T-helper 9 cell (primary cell): ENCODE results near the gene DHRS7B.
"Not testable (repeated sequence)": the region's sequence is repeated elsewhere in the genome, so short reads cannot be mapped to it uniquely, and the experiment has no call there.

Experiments
- DNase-seq: peaks from one replicate; pipeline ENCODE4 v3.0.0-alpha.2; 2020
- total RNA-seq, 2 donors: gene quantifications; one replicate each; lab custom pipeline; 2026; lab: John Stamatoyannopoulos, UW

DHRS7B gene
- 5.2 to 6.3 reads per million in 2 donors for total RNA-seq

DNA sequence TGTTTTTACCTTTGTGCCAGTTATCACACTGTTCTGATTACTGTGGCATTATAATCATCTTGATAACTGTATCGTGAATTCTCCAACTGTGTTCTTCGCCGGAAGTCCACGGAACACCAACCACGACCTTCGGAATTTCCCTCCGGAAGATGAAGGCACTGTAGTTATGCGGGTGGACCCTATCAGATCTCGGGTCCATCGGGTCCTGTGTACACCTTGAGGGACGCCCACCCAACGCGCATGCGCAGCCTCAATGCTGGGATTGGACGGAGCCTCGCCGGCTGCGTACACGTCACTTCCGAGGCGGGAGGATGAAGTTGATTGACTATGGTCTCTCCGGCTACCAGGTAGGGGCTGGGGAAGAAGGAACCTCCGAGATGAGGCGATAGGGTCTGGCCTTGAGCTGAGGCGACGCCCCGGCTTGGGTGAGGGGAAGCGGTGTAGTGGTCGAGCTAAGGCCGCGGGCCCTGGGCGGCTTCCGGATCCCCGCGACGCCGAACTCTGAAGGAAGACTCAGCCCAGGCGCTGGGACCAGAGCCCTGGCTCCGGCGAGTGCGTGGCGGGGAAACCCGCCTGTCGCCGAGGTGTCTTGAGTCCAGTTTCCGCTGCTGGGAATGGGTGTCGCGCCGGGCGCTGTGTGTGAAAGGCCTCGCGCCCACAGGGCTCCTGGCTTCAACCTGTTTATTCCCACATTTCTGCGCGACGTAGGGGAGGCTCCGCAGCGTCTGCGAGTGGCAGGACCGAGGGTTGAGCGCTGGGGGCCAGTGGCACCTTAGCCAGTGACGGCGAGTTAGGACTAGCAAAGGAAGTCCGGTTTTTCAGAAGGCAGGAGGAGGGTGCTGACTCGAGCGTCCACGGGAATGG is at the start of gene DHRS7B:
Gene DHRS7B (plus strand): TSS at position 320 of the 864 bp plus-strand sequence. CDS start 8 bp downstream, at position 328.
- peak; percentile 96 for DNase-seq

DNA sequence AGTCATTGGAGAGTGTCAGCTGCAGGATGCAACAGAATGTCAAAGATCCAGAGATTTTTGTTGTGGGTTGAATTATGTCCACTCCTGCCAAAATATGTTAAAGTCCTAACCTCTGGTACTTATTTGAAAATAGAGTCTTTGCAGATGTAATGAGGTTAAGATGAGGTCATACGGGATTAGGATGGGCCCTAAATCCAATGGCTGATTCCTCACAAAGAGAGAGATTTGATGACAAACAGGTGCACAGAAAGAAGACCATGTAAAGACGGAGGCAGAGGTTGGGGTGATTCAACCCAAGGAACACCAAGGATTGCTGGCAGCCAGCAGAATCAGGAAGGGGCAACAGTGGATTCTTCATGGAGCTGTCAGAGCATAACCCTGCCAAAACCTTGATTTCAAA is 49.5 kb upstream of the DHRS7B start:
- no peak for DNase-seq

- no peak for DNase-seq
Observed at GRCh38 chr17:21078016-21078780, 48.6 kb upstream of the DHRS7B start.

DNA sequence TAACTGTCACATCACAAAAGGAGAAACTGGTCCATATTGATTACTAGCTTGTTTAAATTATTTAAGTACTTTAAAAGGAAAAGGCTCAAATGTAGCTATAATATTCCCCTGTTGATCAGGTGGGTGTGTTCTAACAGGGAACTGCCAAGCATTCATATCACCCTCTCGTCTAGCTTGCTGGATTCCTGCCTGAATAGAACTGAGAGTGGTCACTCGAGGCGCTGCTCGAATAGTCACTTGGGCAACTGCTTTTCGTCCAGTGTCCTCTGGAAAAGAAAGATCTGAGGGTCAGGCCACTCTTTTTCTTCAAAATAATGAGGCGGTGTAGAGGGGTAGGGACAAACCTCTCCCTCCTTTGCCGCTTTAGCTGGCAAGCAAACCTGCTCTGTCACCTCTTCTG is 47.6 kb upstream of the DHRS7B start:
- no peak for DNase-seq

DNA sequence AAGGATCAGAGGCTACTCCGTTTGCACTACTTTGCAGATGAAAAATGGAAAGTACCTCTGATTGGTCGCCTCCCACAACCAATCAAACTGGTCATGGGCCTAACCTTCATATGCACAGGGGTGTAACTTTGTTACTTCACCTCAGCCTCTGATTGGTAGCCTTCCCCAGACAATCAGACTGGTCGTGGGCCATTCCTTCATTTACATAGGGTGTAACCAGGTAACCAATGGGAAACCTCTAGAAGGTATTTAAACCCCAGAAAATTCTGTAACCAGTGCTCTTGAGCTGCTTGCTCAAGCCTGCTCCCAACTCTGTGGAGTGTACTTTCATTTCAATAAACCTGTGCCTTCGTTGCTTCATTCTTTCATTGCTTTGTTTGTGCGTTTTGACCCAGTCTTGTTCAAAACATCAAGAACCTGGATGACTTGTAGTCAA is 44.7 kb upstream of the DHRS7B start:
- DNase-seq: no peak

GRCh38 chr17:21085280-21085679 is 41.5 kb upstream of the DHRS7B start:
- DNase-seq: not testable (repeated sequence)

DNA sequence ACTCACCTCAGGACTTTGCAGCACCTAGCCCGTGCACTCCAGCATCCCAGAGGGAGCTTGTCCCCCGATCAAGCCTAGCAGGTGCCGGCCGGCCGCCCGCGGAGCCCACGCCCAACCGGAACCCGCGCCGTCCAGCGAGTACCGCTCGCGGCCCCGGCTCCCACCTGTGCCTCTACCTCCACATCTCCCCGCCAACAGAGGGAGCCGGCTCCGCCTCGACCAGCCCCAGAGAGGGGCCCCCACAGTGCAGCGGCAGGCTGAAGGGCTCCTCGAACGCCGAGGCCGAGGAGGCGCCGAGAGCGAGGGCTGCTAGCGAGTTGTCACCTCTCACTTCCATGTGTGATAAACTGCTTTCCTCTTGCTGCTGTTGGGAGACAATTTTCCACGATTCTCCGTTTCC is 41.1 kb upstream of the DHRS7B start:
- DNase-seq: no peak

GRCh38 chr17:21089145-21089544 is 37.6 kb upstream of the DHRS7B start:
- DNase-seq: no peak

DNA sequence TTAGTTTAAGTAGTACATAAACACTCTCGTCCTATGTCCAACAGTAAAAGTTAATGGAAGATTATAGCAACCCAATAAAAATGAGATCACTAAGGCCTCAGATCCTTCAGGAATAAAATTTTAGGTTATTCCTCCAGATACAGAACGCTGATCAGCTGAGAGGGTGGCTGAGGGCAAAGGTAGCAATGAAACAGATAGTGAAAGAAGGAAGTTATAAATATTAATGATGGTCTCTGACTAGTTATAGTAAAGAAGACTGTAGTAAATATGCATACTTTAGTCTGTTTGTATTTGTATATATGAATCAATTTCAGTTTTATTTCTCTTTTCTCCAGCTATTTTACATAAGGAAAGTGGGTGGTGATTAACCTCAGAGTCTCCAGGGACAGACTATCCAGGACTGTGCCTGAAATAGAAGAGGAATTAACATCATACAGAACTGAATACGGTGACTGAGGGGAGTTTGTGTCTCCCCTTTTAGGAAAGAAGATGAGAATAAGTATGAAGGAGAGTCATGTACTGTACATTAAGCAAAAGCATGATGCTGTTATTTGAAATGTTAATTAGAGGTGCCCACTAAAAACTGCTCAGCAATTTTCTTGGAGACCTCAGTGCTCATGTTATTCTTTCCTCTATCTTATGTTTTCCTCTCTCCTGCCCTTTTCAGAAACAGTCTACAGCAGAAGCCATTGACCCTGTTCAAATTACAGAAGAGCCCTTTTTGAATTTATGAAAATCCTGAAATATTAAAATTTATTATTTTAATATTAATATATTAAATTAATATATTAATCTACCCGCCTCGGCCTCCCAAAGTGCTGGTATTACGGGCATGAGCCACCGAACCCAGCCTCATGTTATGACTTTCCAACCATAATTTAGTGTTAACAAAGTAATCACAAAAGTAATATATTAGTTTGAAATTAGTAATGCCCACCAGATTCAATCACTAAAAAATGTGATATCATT is 36.5 kb upstream of the DHRS7B start:
- DNase-seq: no peak

- DNase-seq: no peak
Observed at GRCh38 chr17:21090902-21091618, 35.7 kb upstream of the DHRS7B start.

- no peak for DNase-seq
Observed at GRCh38 chr17:21094298-21094704, 32.5 kb upstream of the DHRS7B start.

DNA sequence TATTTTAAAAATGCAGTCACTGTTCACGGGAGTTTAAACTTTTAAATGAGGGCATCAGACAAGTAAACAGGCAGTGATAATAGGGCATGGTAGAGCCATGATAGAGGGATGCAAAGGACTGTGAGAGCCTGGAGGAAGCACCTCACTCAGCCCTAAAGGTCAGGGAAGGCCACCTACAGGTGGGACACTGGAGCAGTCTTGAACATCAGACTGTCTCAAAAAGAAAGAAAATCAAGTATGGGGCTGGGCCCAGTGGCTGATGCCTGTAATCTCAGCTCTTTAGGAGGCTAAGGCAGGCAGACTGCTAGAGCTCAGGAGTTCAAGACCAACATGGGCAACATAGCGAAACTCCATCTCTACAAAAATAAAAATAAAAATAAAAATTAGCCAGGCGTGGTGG is 31.0 kb upstream of the DHRS7B start:
- no peak for DNase-seq

DNA sequence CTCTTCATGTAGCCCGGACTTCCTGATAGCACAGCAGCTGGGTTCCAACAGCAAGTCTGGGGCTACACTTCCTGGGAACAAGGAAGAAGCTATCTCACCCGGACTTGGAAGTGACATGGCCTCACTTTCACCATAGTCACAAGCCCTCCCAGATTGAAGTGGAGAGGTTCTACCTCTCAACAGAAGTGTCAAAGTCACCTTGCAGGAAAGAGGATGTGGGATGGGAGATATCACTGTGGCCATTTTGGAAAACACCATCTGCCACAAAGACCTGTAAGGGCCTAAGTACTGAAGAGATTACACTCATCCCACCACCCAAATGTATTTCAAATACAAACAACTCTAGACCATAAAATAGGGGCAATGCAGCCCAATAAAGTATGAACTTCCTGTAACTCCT is 29.9 kb upstream of the DHRS7B start:
- no peak for DNase-seq

- peak; percentile 42 for DNase-seq
Observed at GRCh38 chr17:21098934-21099689, 27.7 kb upstream of the DHRS7B start.

- no peak for DNase-seq
Observed at GRCh38 chr17:21100636-21101035, 26.1 kb upstream of the DHRS7B start.

DNA sequence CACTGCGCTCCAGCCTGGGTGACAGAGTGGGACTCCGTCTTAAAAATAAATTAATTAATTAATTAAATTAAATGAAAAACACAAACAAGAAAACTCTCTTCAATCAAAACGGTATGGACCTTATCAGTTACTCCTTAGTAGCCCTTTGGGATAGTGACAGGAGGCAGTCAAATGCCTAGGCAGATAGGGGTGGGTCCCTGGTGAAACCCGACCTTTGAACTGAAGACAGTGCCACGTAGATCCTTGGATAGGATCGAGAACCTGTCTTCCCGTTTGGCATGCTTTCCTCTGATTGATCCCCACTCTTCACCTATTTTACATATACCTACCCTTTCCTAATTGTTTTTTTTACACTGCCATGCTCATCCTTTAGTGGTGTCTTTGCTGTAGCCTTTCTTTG is 22.2 kb upstream of the DHRS7B start:
- no peak for DNase-seq

- DNase-seq: no peak
Observed at GRCh38 chr17:21105064-21105894, 21.5 kb upstream of the DHRS7B start.

DNA sequence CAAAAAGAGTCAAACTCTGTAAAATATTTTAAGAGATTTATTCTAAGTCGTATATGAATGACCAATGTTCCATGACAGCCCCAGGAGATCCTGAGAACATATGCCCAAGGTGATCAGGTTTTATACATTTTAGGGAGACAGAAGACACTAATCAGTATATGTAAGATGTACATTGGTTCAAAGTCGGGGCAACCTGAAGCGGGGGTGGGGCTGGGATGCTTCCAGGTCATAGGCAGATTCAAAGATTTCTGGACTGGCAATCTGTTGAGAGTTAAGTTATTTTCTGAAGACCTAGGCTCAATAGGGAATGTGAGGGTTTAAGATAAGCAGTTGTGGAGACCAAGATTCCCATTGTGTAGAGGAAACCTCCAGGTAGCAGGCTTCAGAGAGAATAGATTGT is 20.4 kb upstream of the DHRS7B start:
- DNase-seq: no peak

DNA sequence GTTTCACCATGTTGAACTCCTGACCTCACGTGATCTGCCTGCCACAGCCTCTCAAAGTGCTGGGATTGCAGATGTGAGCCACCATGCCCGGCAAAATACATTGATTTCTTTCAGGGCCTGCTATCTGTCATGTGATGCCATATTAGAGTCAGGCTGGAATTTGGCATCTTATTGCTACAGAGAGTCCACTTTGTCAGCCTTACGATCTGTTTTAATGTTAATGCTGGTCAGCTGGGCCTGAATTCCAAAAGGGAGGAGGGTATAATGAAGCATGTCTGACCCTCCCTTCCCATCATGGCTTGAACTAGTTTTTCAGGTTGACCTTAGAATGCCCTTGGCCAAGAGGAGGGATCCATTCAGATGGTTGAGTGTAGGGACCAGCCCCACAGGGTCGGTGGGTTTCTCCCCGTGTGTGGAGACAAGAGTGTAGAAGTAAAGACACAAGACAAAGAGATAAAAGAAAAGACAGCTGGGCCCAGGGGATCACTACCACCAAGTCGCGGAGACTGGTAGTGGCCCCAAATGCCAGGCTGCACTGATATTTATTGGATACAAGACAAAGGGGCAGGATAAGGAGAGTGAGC is 19.6 kb upstream of the DHRS7B start:
- DNase-seq: not testable (repeated sequence)

DNA sequence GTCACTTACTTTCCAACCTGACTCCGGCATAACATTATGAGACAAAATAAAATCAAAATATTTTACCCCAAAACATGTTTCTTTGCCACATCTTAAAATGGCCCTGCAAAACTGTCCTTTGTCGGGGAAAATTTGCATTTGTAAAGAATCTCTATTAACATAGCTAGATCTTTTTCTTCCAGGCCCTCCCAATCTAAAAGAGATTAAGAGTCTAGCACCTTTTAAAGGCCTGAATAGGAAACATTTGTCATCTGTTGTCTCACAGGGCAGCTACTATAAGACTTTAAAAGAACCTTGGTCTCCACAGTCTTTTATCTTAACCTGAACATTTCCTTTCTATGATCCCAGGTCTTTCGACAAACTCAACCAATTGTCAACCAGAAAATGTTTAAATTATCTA is 18.1 kb upstream of the DHRS7B start:
- DNase-seq: no peak
